Fibroblast of villous mesenchyme (primary cell): ENCODE data around the gene TNFRSF9. TPM values are rescaled to one million over a fixed set of nuclear protein-coding genes. Genes with fewer than 3 reads are reported as not detected.

Experiments
- DNase-seq: peaks from one replicate; pipeline ENCODE4 v3.0.0-alpha.2; 2010; ENCODE audit warnings: low read depth
- H3K4me3 ChIP-seq: 2 replicates; pipeline ENCODE4 v1.5.1; 2011; ENCODE audit warnings: low read depth, mild to moderate bottlenecking, low read length
- CTCF ChIP-seq: IDR thresholded peaks from 2 replicates; pipeline ENCODE4 v1.5.1; 2012; ENCODE audit warnings: low read depth, mild to moderate bottlenecking, low read length; ENCODE audit not compliant: insufficient read depth
- total RNA-seq: library from RNA; depleted of rRNA; stranded (reverse); fragments of >200 nt; gene quantifications from 2 replicates; pipeline ENCODE4 v1.2.3, GENCODE V29; 2012

Gene TNFRSF9
- total RNA-seq, 1 donor: 0.43 TPM

DNA sequence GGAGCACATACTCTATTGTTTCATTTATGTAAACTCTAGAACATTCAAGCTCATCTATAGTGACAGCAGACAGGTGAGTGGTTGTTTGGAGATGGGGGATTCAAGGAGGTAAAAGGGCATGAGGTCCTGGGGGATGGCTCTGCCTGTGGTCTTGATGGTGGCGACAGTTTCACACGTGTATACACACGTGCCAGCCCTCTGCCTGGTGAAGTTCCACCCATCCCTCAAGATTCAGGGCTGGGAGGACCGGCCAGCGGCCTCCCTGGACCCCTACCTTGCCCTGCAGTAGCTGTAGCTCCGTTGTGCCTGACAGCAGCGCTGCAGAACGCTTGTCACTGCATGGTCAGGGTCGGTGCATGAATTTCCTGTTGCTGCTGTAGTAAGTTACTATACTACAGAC, 48.8 kb downstream of the TNFRSF9 start:
- TF ChIP-seq CTCF: no peak
- no peak for DNase-seq

DNA sequence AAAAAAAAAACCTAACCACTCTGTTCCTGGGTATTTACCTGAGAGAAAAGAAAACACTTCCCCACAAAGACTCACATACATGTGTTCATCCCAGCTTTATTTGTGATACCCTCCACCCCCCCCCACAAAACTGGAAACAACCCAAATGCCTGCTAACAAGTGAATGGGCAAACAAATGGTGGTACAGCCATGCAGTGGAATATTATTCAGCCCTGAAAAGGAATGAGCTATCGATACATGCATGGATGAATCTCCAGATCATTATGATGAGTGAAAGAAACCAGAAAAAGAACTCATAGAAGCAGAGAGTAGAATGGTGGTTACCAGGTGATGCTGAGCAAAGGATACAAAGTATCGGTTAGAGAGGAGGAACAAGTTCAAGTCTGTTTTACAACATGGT, 49.8 kb downstream of the TNFRSF9 start:
- no peak for TF ChIP-seq CTCF
- no peak overlapping the region for H3K4me3 ChIP-seq
- DNase-seq: no peak

More for the DNA sequence above, 48.8 kb downstream of the TNFRSF9 start:
- no peak overlapping the region for H3K4me3 ChIP-seq

GRCh38 chr1:7888248-7889081, 52.2 kb downstream of the TNFRSF9 start:
- no peak for TF ChIP-seq CTCF
- peak; percentile 12 for DNase-seq
- H3K4me3 ChIP-seq: no peak overlapping the region

GRCh38 chr1:7886405-7886745, 54.3 kb downstream of the TNFRSF9 start:
- no peak overlapping the region for H3K4me3 ChIP-seq
- no peak for DNase-seq
- TF ChIP-seq CTCF: no peak

- DNase-seq: no peak
- H3K4me3 ChIP-seq: no peak overlapping the region
- no peak for TF ChIP-seq CTCF
Measured at GRCh38 chr1:7885513-7886404, 54.9 kb downstream of the TNFRSF9 start.

- DNase-seq: no peak
- no peak overlapping the region for H3K4me3 ChIP-seq
- no peak for TF ChIP-seq CTCF
Measured at GRCh38 chr1:7884757-7885156, 55.9 kb downstream of the TNFRSF9 start.
